Mesenchymal stem cell (in vitro differentiated cells and primary cell): ENCODE measurements around the gene UBE2L3. TPM values are rescaled to one million over a fixed set of nuclear protein-coding genes. Genes with fewer than 3 reads are reported as not detected.
"Not testable (repeated sequence)": the region's sequence is repeated elsewhere in the genome, so short reads cannot be mapped to it uniquely, and the experiment has no call there.

ENCODE experiments used
- DNase-seq: peaks from one replicate; pipeline ENCODE4 v3.0.0-alpha.2; 2013
- H2AFZ ChIP-seq: one replicate; pipeline ENCODE4 v1.6.1; 2013; ENCODE audit warnings: low read depth, mild to moderate bottlenecking, control low read depth, inconsistent platforms, low read length, moderate library complexity
- H2AK5ac ChIP-seq: 2 replicates; pipeline ENCODE4 v1.6.1; 2013; ENCODE audit warnings: low read length, moderate library complexity, mild to moderate bottlenecking, inconsistent platforms; ENCODE audit not compliant: severe bottlenecking
- H2BK120ac ChIP-seq: one replicate; pipeline ENCODE4 v1.6.1; 2013; ENCODE audit warnings: low read depth, mild to moderate bottlenecking, inconsistent platforms, low read length, moderate library complexity
- H2BK12ac ChIP-seq, 2 experiments: one replicate each; pipeline ENCODE4 v1.6.1; 2013; ENCODE audit warnings: inconsistent platforms in 2 of 2, low read length in 2 of 2, mild to moderate bottlenecking in 2 of 2, moderate library complexity in 2 of 2, control low read depth in 1 of 2
- H2BK15ac ChIP-seq: one replicate; pipeline ENCODE4 v1.6.1; 2013; ENCODE audit warnings: mild to moderate bottlenecking, low read depth, inconsistent platforms; ENCODE audit not compliant: poor library complexity, severe bottlenecking
- H2BK5ac ChIP-seq: 2 replicates; pipeline ENCODE4 v1.6.1; 2013; ENCODE audit warnings: low read depth, mild to moderate bottlenecking, low read length, control low read depth, inconsistent platforms; ENCODE audit not compliant: poor library complexity, severe bottlenecking
- H3K14ac ChIP-seq, 2 experiments: one replicate each; pipeline ENCODE4 v1.6.1; 2013; ENCODE audit warnings: inconsistent platforms in 2 of 2, low read length in 2 of 2, control low read depth in 1 of 2, mild to moderate bottlenecking in 1 of 2, moderate library complexity in 1 of 2
- H3K18ac ChIP-seq, 2 experiments: one replicate each; pipeline ENCODE4 v1.6.1; 2013; ENCODE audit warnings: inconsistent platforms in 2 of 2, low read length in 2 of 2, control low read depth in 1 of 2, low read depth in 1 of 2, mild to moderate bottlenecking in 1 of 2
- H3K23ac ChIP-seq, 2 experiments: one replicate each; pipeline ENCODE4 v1.6.1; 2013; ENCODE audit warnings: inconsistent platforms in 2 of 2, low read length in 2 of 2, mild to moderate bottlenecking in 2 of 2, moderate library complexity in 2 of 2, control low read depth in 1 of 2
- H3K27ac ChIP-seq: 2 replicates; pipeline ENCODE4 v1.5.1; 2013; ENCODE audit warnings: mild to moderate bottlenecking, moderate library complexity, low read length, control low read depth, inconsistent platforms; ENCODE audit not compliant: poor library complexity, severe bottlenecking
- H3K27me3 ChIP-seq, 2 experiments: 2 replicates each; pipeline versions ENCODE4 v1.6.1 to v1.7.0; 2013; ENCODE audit warnings: low read length in 2 of 2, mild to moderate bottlenecking in 2 of 2, moderate library complexity in 2 of 2, control low read depth in 1 of 2, inconsistent platforms in 1 of 2; ENCODE audit not compliant: control insufficient read depth in 1 of 2, insufficient read depth in 1 of 2
- H3K36me3 ChIP-seq, 2 experiments: 2 replicates each; pipeline versions ENCODE4 v1.6.1 to v1.7.0; 2013; ENCODE audit warnings: low read length in 2 of 2, control low read depth in 1 of 2, inconsistent platforms in 1 of 2, low read depth in 1 of 2, mild to moderate bottlenecking in 1 of 2; ENCODE audit not compliant: insufficient read depth in 2 of 2, control insufficient read depth in 1 of 2
- H3K4ac ChIP-seq, 2 experiments: one replicate each; pipeline ENCODE4 v1.6.1; 2013; ENCODE audit warnings: inconsistent platforms in 2 of 2, low read length in 2 of 2, mild to moderate bottlenecking in 2 of 2, moderate library complexity in 2 of 2, control low read depth in 1 of 2, low read depth in 1 of 2
- H3K4me1 ChIP-seq: 2 replicates; pipeline ENCODE4 v1.6.1; 2013; ENCODE audit warnings: low read depth, low read length, control low read depth; ENCODE audit not compliant: control insufficient read depth, insufficient read depth
- H3K4me2 ChIP-seq: 2 replicates; pipeline ENCODE4 v1.6.1; 2013; ENCODE audit warnings: low read length, mild to moderate bottlenecking, inconsistent platforms; ENCODE audit not compliant: poor library complexity, severe bottlenecking
- H3K4me3 ChIP-seq, 2 experiments: 2 replicates each; pipeline versions ENCODE4 v1.5.1 to v1.7.0; 2013; ENCODE audit warnings: low read length in 2 of 2, mild to moderate bottlenecking in 2 of 2, control low read depth in 1 of 2, low read depth in 1 of 2; ENCODE audit not compliant: insufficient read depth in 1 of 2
- H3K79me1 ChIP-seq: replicated peaks from 2 replicates; pipeline ENCODE4 v1.6.1; 2013; ENCODE audit warnings: mild to moderate bottlenecking, control low read depth, low read length, inconsistent platforms; ENCODE audit not compliant: poor library complexity, severe bottlenecking
- H3K9ac ChIP-seq: 2 replicates; pipeline ENCODE4 v1.7.0; 2013; ENCODE audit warnings: mild to moderate bottlenecking, low read length, moderate library complexity
- H3K9me3 ChIP-seq: 2 replicates; pipeline ENCODE4 v1.7.0; 2013; ENCODE audit warnings: mild to moderate bottlenecking, low read length; ENCODE audit not compliant: control insufficient read depth
- H4K8ac ChIP-seq: one replicate; pipeline ENCODE4 v1.6.1; 2013; ENCODE audit warnings: inconsistent platforms, mild to moderate bottlenecking, low read length, moderate library complexity
- H4K91ac ChIP-seq: one replicate; pipeline ENCODE4 v1.6.1; 2013; ENCODE audit warnings: mild to moderate bottlenecking, low read length, inconsistent platforms
- WGBS: methylation state at CpG from one replicate; pipeline ENCODE4 v1.1.7; 2013; ENCODE audit warnings: mixed read lengths; 5-methylcytosine and 5-hydroxymethylcytosine counted together
- polyA plus RNA-seq, 2 experiments: library from polyadenylated mRNA; stranded (reverse); fragments of 200-250 nt; gene quantifications; one replicate each; pipeline ENCODE4 v1.2.3, GENCODE V29; 2013

Gene UBE2L3
- 121 TPM for polyA plus RNA-seq (2013, experiment 1 of 2)
- polyA plus RNA-seq (2013, experiment 2 of 2) = 121 TPM

- H3K4me2 ChIP-seq = peak within 1 kb of the TSS; percentile 85
- WGBS = under 1% methylated on average over 79 of the region's 85 CpGs
- peak within 1 kb of the TSS in 1 of 2 experiments; percentile 98 for H3K14ac ChIP-seq
- H3K18ac ChIP-seq = peak within 1 kb of the TSS; percentile 92 to 99
- peak within 1 kb of the TSS; percentile 55 for H2BK15ac ChIP-seq
- peak within 1 kb of the TSS; percentile 93 to 96 for H3K4me3 ChIP-seq
- H3K23ac ChIP-seq = peak within 1 kb of the TSS; percentile 74 to 91
- H2AK5ac ChIP-seq = peak within 1 kb of the TSS; percentile 67
- H3K27me3 ChIP-seq = no peaks in the 10 kb centered on the region
- H2AFZ ChIP-seq = peak within 1 kb of the TSS; percentile 47
- peaks cover 0 to 15% of the 10 kb centered on the region in 2 experiments for H3K36me3 ChIP-seq
- peak within 1 kb of the TSS; percentile 78 for H2BK120ac ChIP-seq
- peak within 1 kb of the TSS; percentile 95 for H4K8ac ChIP-seq
- H4K91ac ChIP-seq = peak within 1 kb of the TSS; percentile 77
- H2BK5ac ChIP-seq = peak within 1 kb of the TSS; percentile 95
- H3K9me3 ChIP-seq = no peaks in the 10 kb centered on the region
- no peak within 1 kb of the TSS for H2BK12ac ChIP-seq
- H3K4me1 ChIP-seq = peaks cover 12% of the 10 kb centered on the region
- H3K9ac ChIP-seq = peak within 1 kb of the TSS; percentile 100
- H3K79me1 ChIP-seq = no peaks in the 10 kb centered on the region
- DNase-seq = peak; percentile 88
- peak within 1 kb of the TSS; percentile 83 for H3K27ac ChIP-seq
- peak within 1 kb of the TSS; percentile 98 for H3K4ac ChIP-seq
These were observed at the start of gene UBE2L3 for GRCh38 chr22:21567456-21568346. UBE2L3 (plus strand) TSS chr22:21567714; CDS start chr22:21567745, 31 bp downstream.

- H2BK12ac ChIP-seq, H2AFZ ChIP-seq, H3K4ac ChIP-seq, H3K23ac ChIP-seq, H3K4me1 ChIP-seq, H2BK5ac ChIP-seq, H3K27ac ChIP-seq, H3K9ac ChIP-seq, H2AK5ac ChIP-seq, H3K18ac ChIP-seq, H3K14ac ChIP-seq, H3K27me3 ChIP-seq, H2BK120ac ChIP-seq, H3K4me3 ChIP-seq, H3K9me3 ChIP-seq, H3K79me1 ChIP-seq, H3K36me3 ChIP-seq, H4K8ac ChIP-seq, H2BK15ac ChIP-seq, H3K4me2 ChIP-seq, H4K91ac ChIP-seq, DNase-seq: not testable (repeated sequence)
- no CpG with 5 or more reads among the region's 6 CpGs for WGBS
These were observed 40.6 kb upstream of the UBE2L3 start for GRCh38 chr22:21526705-21527500.

- H3K4me2 ChIP-seq, H3K9me3 ChIP-seq, H4K91ac ChIP-seq, DNase-seq, H2BK120ac ChIP-seq, H3K4me1 ChIP-seq, H4K8ac ChIP-seq, H3K4ac ChIP-seq, H3K18ac ChIP-seq, H3K23ac ChIP-seq, H2AK5ac ChIP-seq, H3K4me3 ChIP-seq, H2BK12ac ChIP-seq, H3K14ac ChIP-seq, H3K27ac ChIP-seq, H2BK5ac ChIP-seq, H3K9ac ChIP-seq, H3K36me3 ChIP-seq, H2AFZ ChIP-seq, H2BK15ac ChIP-seq, H3K27me3 ChIP-seq, H3K79me1 ChIP-seq: not testable (repeated sequence)
- WGBS = no CpG with 5 or more reads among the region's 5 CpGs
These were observed 36.0 kb upstream of the UBE2L3 start for GRCh38 chr22:21531525-21531924.
